Stomach smooth muscle (tissue), 2 donors: ENCODE results near the gene PTPA.

Experiments
- H3K27ac ChIP-seq: one replicate; pipeline ENCODE4 v1.7.0; 2013; ENCODE audit warnings: mild to moderate bottlenecking, low read length, inconsistent platforms
- H3K27me3 ChIP-seq, 2 donors: one replicate each; pipeline ENCODE4 v1.7.0; 2013; ENCODE audit warnings: low read length in 2 of 2; ENCODE audit not compliant: insufficient read depth in 2 of 2, control insufficient read depth in 1 of 2
- H3K36me3 ChIP-seq, 2 donors: one replicate each; pipeline ENCODE4 v1.7.0; 2013; ENCODE audit warnings: low read length in 2 of 2; ENCODE audit not compliant: control insufficient read depth in 2 of 2, insufficient read depth in 2 of 2
- H3K4me1 ChIP-seq: one replicate; pipeline ENCODE4 v1.7.0; 2013; ENCODE audit warnings: low read length; ENCODE audit not compliant: control insufficient read depth, insufficient read depth
- H3K4me3 ChIP-seq, 2 donors: one replicate each; pipeline ENCODE4 v1.7.0; 2013; ENCODE audit warnings: low read length in 2 of 2
- H3K9ac ChIP-seq, 2 donors: one replicate each; pipeline ENCODE4 v1.7.0; 2013; ENCODE audit warnings: low read length in 2 of 2, mild to moderate bottlenecking in 1 of 2
- H3K9me3 ChIP-seq, 2 donors: one replicate each; pipeline ENCODE4 v1.7.0; 2013; ENCODE audit warnings: low read length in 2 of 2; ENCODE audit not compliant: control insufficient read depth in 2 of 2
- donor health status: healthy.
- donor health status: Pancreatic carcinoma.

PTPA gene

GRCh38 chr9:129110740-129111527, at the start of gene PTPA, which contains the start of gene CRAT:
TSS of gene PTPA (plus strand) at chr9:129111415. CDS start at chr9:129111601, 186 bp downstream.
TSS of gene CRAT (minus strand) at chr9:129110793. CDS start at chr9:129110509, 284 bp downstream.
- peaks cover 9 to 10% of the 10 kb centered on the region in 2 donors for H3K36me3 ChIP-seq
- H3K27me3 ChIP-seq, result no peaks in the 10 kb centered on the region
- H3K9ac ChIP-seq, result peak within 1 kb of the TSS; percentile 86 to 92
- H3K9me3 ChIP-seq, result no peaks in the 10 kb centered on the region
- H3K27ac ChIP-seq, result peak within 1 kb of the TSS; percentile 95
- H3K4me3 ChIP-seq, result peak within 1 kb of the TSS; percentile 80 to 92
- peaks cover 36% of the 10 kb centered on the region for H3K4me1 ChIP-seq

GRCh38 chr9:129063061-129063460, 48.2 kb upstream of the PTPA start:
- H3K9ac ChIP-seq, result no peak overlapping the region
- H3K4me1 ChIP-seq, result no peaks in the 10 kb centered on the region
- H3K27ac ChIP-seq, result no peak overlapping the region
- H3K27me3 ChIP-seq, result no peaks in the 10 kb centered on the region
- H3K36me3 ChIP-seq, result peaks cover 38 to 44% of the 10 kb centered on the region in 2 donors
- no peaks in the 10 kb centered on the region for H3K9me3 ChIP-seq
- no peak overlapping the region for H3K4me3 ChIP-seq

- H3K9me3 ChIP-seq, result no peaks in the 10 kb centered on the region
- H3K27me3 ChIP-seq, result no peaks in the 10 kb centered on the region
- H3K4me1 ChIP-seq, result no peaks in the 10 kb centered on the region
- no peak overlapping the region for H3K9ac ChIP-seq
- H3K27ac ChIP-seq, result no peak overlapping the region
- H3K36me3 ChIP-seq, result peaks cover 36 to 42% of the 10 kb centered on the region in 2 donors
- H3K4me3 ChIP-seq, result no peak overlapping the region
These were observed 46.7 kb upstream of the PTPA start for GRCh38 chr9:129064499-129064908.

- Histone ChIP-seq H3K36me3 (peaks cover 24 to 29% of the 10 kb centered on the region in 2 donors), H3K9ac (no peak overlapping the region), H3K4me3 (no peak overlapping the region), H3K27me3 (no peaks in the 10 kb centered on the region), H3K27ac (no peak overlapping the region), H3K9me3 (no peaks in the 10 kb centered on the region), H3K4me1 (no peaks in the 10 kb centered on the region)
These were observed 43.1 kb upstream of the PTPA start for GRCh38 chr9:129068110-129068509.

- Histone ChIP-seq H3K4me3 (no peak overlapping the region), H3K27me3 (no peaks in the 10 kb centered on the region), H3K36me3 (peaks cover 22 to 23% of the 10 kb centered on the region in 2 donors), H3K27ac (no peak overlapping the region), H3K9ac (no peak overlapping the region), H3K4me1 (no peaks in the 10 kb centered on the region), H3K9me3 (no peaks in the 10 kb centered on the region)
These were observed 42.0 kb upstream of the PTPA start for GRCh38 chr9:129068990-129069861.

GRCh38 chr9:129069862-129070641, 41.2 kb upstream of the PTPA start:
- Histone ChIP-seq H3K4me3 (no peak overlapping the region), H3K27ac (no peak overlapping the region), H3K9ac (no peak overlapping the region), H3K4me1 (no peaks in the 10 kb centered on the region), H3K9me3 (no peaks in the 10 kb centered on the region), H3K27me3 (no peaks in the 10 kb centered on the region), H3K36me3 (peaks cover 19 to 23% of the 10 kb centered on the region in 2 donors)

- Histone ChIP-seq H3K27ac (no peak overlapping the region), H3K36me3 (peaks cover 14 to 18% of the 10 kb centered on the region in 2 donors), H3K9me3 (no peaks in the 10 kb centered on the region), H3K27me3 (no peaks in the 10 kb centered on the region), H3K9ac (no peak overlapping the region), H3K4me3 (no peak overlapping the region), H3K4me1 (no peaks in the 10 kb centered on the region)
These were observed 40.3 kb upstream of the PTPA start for GRCh38 chr9:129070696-129071525.

GRCh38 chr9:129071526-129072126, 39.6 kb upstream of the PTPA start:
- H3K4me3 ChIP-seq, result no peak overlapping the region
- no peaks in the 10 kb centered on the region for H3K27me3 ChIP-seq
- H3K4me1 ChIP-seq, result no peaks in the 10 kb centered on the region
- no peaks in the 10 kb centered on the region for H3K9me3 ChIP-seq
- no peak overlapping the region for H3K9ac ChIP-seq
- peaks cover 12 to 18% of the 10 kb centered on the region in 2 donors for H3K36me3 ChIP-seq
- H3K27ac ChIP-seq, result no peak overlapping the region

GRCh38 chr9:129072171-129072570, 39.0 kb upstream of the PTPA start:
- Histone ChIP-seq H3K9ac (no peak overlapping the region), H3K27me3 (no peaks in the 10 kb centered on the region), H3K4me3 (no peak overlapping the region), H3K27ac (no peak overlapping the region), H3K36me3 (peaks cover 12 to 18% of the 10 kb centered on the region in 2 donors), H3K9me3 (no peaks in the 10 kb centered on the region), H3K4me1 (no peaks in the 10 kb centered on the region)
